ENCODE data around the gene NOL8.

NOL8 gene

GRCh38 chr9:92333282-92333634, 8.1 kb upstream of the NOL8 start:
- H3K4me1 ChIP-seq (ENCODE audit: insufficient read depth, low read length) = no peaks in the 10 kb centered on the region
- no peak overlapping the region for H3K9ac ChIP-seq (ENCODE audit: low read length)
- no peaks in the 10 kb centered on the region for H3K27me3 ChIP-seq (ENCODE audit: control insufficient read depth in 1 of 2, insufficient read depth in 2 of 2, low read length in 2 of 2)
- H3K4me3 ChIP-seq (ENCODE audit: low read depth in 1 of 2, low read length in 2 of 2) = no peak overlapping the region
- no peaks in the 10 kb centered on the region for H3K9me3 ChIP-seq (ENCODE audit: low read length)
- no peaks in the 10 kb centered on the region for H3K36me3 ChIP-seq (ENCODE audit: insufficient read depth, low read length)
- no peak overlapping the region for H3K27ac ChIP-seq (ENCODE audit: low read depth, low read length)

DNA sequence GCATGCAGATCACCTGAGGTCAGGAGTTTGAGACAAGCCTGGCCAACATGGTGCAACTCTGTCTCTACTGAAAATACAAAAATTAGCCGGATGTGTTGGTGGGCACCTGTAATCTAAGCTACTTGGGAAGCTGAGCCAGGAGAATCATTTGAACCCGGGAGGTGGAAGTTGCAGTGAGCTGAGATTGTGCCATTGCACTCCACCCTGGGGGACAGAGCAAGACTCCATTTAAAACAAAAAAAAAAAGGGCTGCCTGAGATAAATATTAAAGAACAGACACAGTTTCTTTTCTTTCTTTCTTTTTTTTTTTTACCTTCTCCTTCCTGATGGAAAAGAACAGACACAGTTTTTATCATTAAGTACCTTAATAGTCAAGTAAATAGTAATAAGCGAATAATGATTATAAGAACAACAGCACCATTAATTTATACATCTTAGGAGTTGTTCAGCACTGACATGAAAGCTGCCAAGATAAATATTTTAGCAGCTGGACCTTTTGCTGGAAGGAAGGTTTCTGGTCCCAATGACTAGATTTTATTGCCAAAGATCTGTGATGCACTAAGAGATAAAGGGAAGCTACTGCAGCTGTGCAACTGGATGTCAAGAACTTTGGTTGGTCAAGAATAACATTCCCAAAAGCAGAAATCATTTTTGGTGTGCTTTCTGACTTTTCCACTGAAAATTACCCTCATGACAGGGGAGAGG, 7.6 kb upstream of the NOL8 start:
- Histone ChIP-seq H3K36me3 (ENCODE audit: insufficient read depth, low read length) (no peaks in the 10 kb centered on the region), H3K27ac (ENCODE audit: low read depth, low read length) (no peak overlapping the region), H3K4me3 (ENCODE audit: low read depth in 1 of 2, low read length in 2 of 2) (no peak overlapping the region)

DNA sequence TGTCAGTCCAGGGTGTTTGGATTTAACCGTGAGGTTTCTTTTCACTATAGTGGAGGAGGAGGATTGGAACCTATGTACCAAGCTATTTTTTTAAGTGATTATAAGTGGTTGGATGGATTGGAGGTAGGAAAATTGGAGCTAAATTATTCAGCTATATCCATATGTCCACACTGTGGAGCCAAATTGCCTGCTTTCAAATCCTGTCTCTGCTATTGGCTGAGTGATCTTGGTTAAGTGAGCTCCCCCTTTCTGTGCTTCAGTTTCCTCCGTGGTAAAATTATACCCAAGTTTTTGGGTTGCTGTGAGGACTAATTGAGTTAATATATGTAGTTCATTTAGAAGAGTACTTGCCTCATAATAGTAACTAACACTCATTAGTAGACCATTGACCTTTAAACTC, 3.1 kb upstream of the NOL8 start:
- H3K4me3 ChIP-seq (ENCODE audit: low read depth in 1 of 2, low read length in 2 of 2) = no peak overlapping the region
- H3K9me3 ChIP-seq (ENCODE audit: low read length) = no peaks in the 10 kb centered on the region
- H3K9ac ChIP-seq (ENCODE audit: low read length) = no peak overlapping the region
- peaks cover 20% of the 10 kb centered on the region for H3K4me1 ChIP-seq (ENCODE audit: insufficient read depth, low read length)
- no peaks in the 10 kb centered on the region for H3K27me3 ChIP-seq (ENCODE audit: control insufficient read depth in 1 of 2, insufficient read depth in 2 of 2, low read length in 2 of 2)
- peaks cover under 1% of the 10 kb centered on the region for H3K36me3 ChIP-seq (ENCODE audit: insufficient read depth, low read length)
- H3K27ac ChIP-seq (ENCODE audit: low read depth, low read length) = no peak overlapping the region

More for the DNA sequence above, 7.6 kb upstream of the NOL8 start:
- H3K27me3 ChIP-seq (ENCODE audit: control insufficient read depth in 1 of 2, insufficient read depth in 2 of 2, low read length in 2 of 2) = no peaks in the 10 kb centered on the region
- no peaks in the 10 kb centered on the region for H3K4me1 ChIP-seq (ENCODE audit: insufficient read depth, low read length)
- H3K9ac ChIP-seq (ENCODE audit: low read length) = no peak overlapping the region
- no peaks in the 10 kb centered on the region for H3K9me3 ChIP-seq (ENCODE audit: low read length)

GRCh38 chr9:92327283-92327850, 2.2 kb upstream of the NOL8 start:
- Histone ChIP-seq H3K4me3 (ENCODE audit: low read depth in 1 of 2, low read length in 2 of 2) (no peak overlapping the region), H3K27me3 (ENCODE audit: control insufficient read depth in 1 of 2, insufficient read depth in 2 of 2, low read length in 2 of 2) (no peaks in the 10 kb centered on the region), H3K36me3 (ENCODE audit: insufficient read depth, low read length) (peaks cover 9% of the 10 kb centered on the region), H3K27ac (ENCODE audit: low read depth, low read length) (no peak overlapping the region), H3K4me1 (ENCODE audit: insufficient read depth, low read length) (peaks cover 20% of the 10 kb centered on the region), H3K9me3 (ENCODE audit: low read length) (no peaks in the 10 kb centered on the region), H3K9ac (ENCODE audit: low read length) (no peak overlapping the region)

- H3K4me1 ChIP-seq (ENCODE audit: insufficient read depth, low read length) = peaks cover 20% of the 10 kb centered on the region
- peak overlapping the region; percentile 72 to 98 for H3K4me3 ChIP-seq (ENCODE audit: low read depth in 1 of 2, low read length in 2 of 2)
- peak overlapping the region; percentile 99 for H3K27ac ChIP-seq (ENCODE audit: low read depth, low read length)
- H3K36me3 ChIP-seq (ENCODE audit: insufficient read depth, low read length) = peaks cover 19% of the 10 kb centered on the region
- peak overlapping the region; percentile 33 for H3K9ac ChIP-seq (ENCODE audit: low read length)
- H3K27me3 ChIP-seq (ENCODE audit: control insufficient read depth in 1 of 2, insufficient read depth in 2 of 2, low read length in 2 of 2) = no peaks in the 10 kb centered on the region
- H3K9me3 ChIP-seq (ENCODE audit: low read length) = no peaks in the 10 kb centered on the region
Measured at GRCh38 chr9:92325991-92326500, 896 bp upstream of the NOL8 start.

- no peaks in the 10 kb centered on the region for H3K27me3 ChIP-seq (ENCODE audit: control insufficient read depth in 1 of 2, insufficient read depth in 2 of 2, low read length in 2 of 2)
- peak overlapping the region; percentile 99 for H3K27ac ChIP-seq (ENCODE audit: low read depth, low read length)
- H3K4me3 ChIP-seq (ENCODE audit: low read depth in 1 of 2, low read length in 2 of 2) = peak overlapping the region; percentile 72 to 98
- peaks cover 20% of the 10 kb centered on the region for H3K4me1 ChIP-seq (ENCODE audit: insufficient read depth, low read length)
- H3K36me3 ChIP-seq (ENCODE audit: insufficient read depth, low read length) = peaks cover 27% of the 10 kb centered on the region
- H3K9me3 ChIP-seq (ENCODE audit: low read length) = no peaks in the 10 kb centered on the region
- H3K9ac ChIP-seq (ENCODE audit: low read length) = peak overlapping the region; percentile 33
Measured at GRCh38 chr9:92324889-92325268, 271 bp downstream of the NOL8 start.

DNA sequence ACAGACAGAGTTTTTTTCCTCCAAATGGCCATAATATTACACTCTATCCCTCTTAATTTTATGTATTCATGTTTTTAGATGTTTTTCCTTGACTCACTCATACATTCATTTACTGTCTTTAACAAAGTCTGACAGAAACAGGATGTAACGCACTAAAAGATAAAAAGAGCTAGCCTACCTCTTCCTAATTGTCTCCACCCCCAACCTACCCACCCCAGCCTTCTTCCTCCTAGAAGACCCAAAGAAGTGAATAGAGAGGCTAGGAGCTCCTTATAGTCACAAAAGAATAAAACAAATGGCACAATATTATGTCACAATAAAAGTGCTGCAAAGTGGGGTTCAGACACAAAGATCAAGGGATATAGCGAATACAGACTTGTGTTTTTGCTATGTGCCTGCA, 719 bp downstream of the NOL8 start:
- Histone ChIP-seq H3K9ac (ENCODE audit: low read length) (peak overlapping the region; percentile 33), H3K4me3 (ENCODE audit: low read depth in 1 of 2, low read length in 2 of 2) (peak overlapping the region; percentile 72 to 98), H3K36me3 (ENCODE audit: insufficient read depth, low read length) (peaks cover 28% of the 10 kb centered on the region), H3K27me3 (ENCODE audit: control insufficient read depth in 1 of 2, insufficient read depth in 2 of 2, low read length in 2 of 2) (no peaks in the 10 kb centered on the region), H3K9me3 (ENCODE audit: low read length) (no peaks in the 10 kb centered on the region), H3K4me1 (ENCODE audit: insufficient read depth, low read length) (peaks cover 20% of the 10 kb centered on the region), H3K27ac (ENCODE audit: low read depth, low read length) (peak overlapping the region; percentile 99)

DNA sequence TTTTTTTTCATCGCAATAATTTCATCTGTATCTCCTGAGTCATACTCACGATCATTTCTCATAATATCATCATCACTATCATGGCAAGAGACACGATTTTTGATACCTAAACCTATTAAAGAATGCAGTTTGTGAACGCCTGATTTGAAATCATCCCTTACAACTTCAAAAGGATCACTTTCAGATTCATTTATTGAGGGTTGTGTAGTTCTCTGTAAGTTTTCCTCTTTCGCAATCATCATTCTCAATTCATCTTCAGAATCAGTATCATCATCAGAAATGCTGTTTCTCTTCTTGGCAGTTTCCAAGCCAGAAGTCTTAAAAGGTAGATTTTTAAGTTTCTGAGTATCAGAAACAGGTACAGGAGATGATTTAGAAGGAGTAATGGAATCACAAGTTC, 9.7 kb downstream of the NOL8 start:
- no peaks in the 10 kb centered on the region for H3K9me3 ChIP-seq (ENCODE audit: low read length)
- H3K36me3 ChIP-seq (ENCODE audit: insufficient read depth, low read length) = peaks cover 54% of the 10 kb centered on the region
- no peak overlapping the region for H3K27ac ChIP-seq (ENCODE audit: low read depth, low read length)
- no peaks in the 10 kb centered on the region for H3K27me3 ChIP-seq (ENCODE audit: control insufficient read depth in 1 of 2, insufficient read depth in 2 of 2, low read length in 2 of 2)
- H3K4me1 ChIP-seq (ENCODE audit: insufficient read depth, low read length) = no peaks in the 10 kb centered on the region
- H3K9ac ChIP-seq (ENCODE audit: low read length) = no peak overlapping the region
- H3K4me3 ChIP-seq (ENCODE audit: low read depth in 1 of 2, low read length in 2 of 2) = no peak overlapping the region

DNA sequence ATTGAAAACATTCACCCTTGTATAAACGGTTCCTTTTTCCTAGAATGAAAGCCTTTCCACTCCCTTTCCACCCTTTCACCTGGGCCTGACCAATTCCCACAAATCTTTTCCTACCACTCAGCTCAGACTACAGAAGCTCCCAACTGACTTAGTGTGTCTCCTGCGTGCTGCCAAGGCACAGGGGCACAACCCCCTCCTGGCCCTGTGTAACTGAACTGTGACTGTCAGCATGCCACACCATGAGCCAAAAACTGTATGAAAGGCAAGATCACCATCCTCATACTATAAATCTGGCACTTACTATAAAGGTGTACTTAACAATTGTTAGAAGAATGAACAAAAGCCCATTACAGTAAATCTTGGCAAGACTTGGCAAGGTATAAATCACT, 11.5 kb downstream of the NOL8 start:
- no peaks in the 10 kb centered on the region for H3K4me1 ChIP-seq (ENCODE audit: insufficient read depth, low read length)
- peaks cover 66% of the 10 kb centered on the region for H3K36me3 ChIP-seq (ENCODE audit: insufficient read depth, low read length)
- H3K27me3 ChIP-seq (ENCODE audit: control insufficient read depth in 1 of 2, insufficient read depth in 2 of 2, low read length in 2 of 2) = no peaks in the 10 kb centered on the region
- no peak overlapping the region for H3K27ac ChIP-seq (ENCODE audit: low read depth, low read length)
- no peaks in the 10 kb centered on the region for H3K9me3 ChIP-seq (ENCODE audit: low read length)
- H3K4me3 ChIP-seq (ENCODE audit: low read depth in 1 of 2, low read length in 2 of 2) = no peak overlapping the region
- no peak overlapping the region for H3K9ac ChIP-seq (ENCODE audit: low read length)

DNA sequence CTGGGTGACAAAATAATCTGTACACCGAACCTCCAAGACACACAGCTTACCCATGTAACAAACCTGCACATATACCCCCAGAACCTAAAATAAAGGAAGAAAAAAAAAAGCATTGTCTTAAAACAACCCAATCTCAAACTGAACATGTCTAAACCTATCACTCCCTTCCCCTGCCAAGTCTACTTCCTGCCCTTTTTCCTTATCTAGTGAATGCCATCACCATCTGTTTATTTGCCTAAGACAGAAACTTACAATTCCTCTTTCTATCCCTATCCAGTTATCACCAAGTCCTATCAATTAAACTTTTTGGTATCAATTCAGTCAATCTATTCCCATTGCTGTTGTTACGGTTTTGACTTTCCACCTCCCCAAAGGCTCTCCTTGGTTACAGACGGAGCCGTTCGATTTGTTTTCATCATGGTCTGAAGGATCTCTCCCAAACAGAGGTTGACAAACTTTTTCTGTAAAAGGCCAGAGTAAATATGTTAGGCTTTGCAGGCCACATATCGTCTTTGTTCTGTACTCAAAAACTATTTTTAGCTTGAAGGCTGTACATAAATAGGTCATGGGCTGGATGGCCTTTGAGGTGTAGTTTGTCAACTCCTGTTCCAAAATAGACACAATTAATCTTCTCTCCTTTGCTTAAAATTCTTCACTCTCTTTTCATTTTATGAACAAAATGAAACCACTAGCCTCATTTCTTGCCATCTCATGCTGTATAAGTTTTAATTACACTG, 12.1 kb downstream of the NOL8 start:
- Histone ChIP-seq H3K9ac (ENCODE audit: low read length) (no peak overlapping the region), H3K27me3 (ENCODE audit: control insufficient read depth in 1 of 2, insufficient read depth in 2 of 2, low read length in 2 of 2) (no peaks in the 10 kb centered on the region), H3K9me3 (ENCODE audit: low read length) (no peaks in the 10 kb centered on the region), H3K36me3 (ENCODE audit: insufficient read depth, low read length) (peaks cover 72% of the 10 kb centered on the region), H3K4me3 (ENCODE audit: low read depth in 1 of 2, low read length in 2 of 2) (no peak overlapping the region), H3K27ac (ENCODE audit: low read depth, low read length) (no peak overlapping the region), H3K4me1 (ENCODE audit: insufficient read depth, low read length) (no peaks in the 10 kb centered on the region)

DNA sequence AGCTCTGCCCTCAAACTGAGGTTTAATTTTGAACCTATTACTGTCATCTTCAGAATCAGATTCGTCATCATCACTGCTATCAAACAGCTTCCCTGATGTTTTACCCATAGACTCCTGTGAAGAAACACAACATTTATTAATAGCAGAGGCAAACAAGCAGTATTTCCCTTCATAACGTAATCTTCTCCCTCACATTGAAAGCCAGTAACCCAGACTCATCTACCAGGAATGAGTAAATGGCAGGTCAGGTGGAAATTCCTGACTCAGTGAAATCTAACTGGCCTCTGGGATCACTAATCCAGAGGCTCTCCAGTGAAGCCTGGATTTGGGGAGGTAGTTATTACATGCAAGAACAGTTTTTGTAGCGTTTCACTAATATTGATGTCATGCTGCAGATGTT, 14.6 kb downstream of the NOL8 start:
- H3K4me3 ChIP-seq (ENCODE audit: low read depth in 1 of 2, low read length in 2 of 2) = no peak overlapping the region
- H3K9ac ChIP-seq (ENCODE audit: low read length) = no peak overlapping the region
- H3K9me3 ChIP-seq (ENCODE audit: low read length) = no peaks in the 10 kb centered on the region
- no peaks in the 10 kb centered on the region for H3K27me3 ChIP-seq (ENCODE audit: control insufficient read depth in 1 of 2, insufficient read depth in 2 of 2, low read length in 2 of 2)
- no peaks in the 10 kb centered on the region for H3K4me1 ChIP-seq (ENCODE audit: insufficient read depth, low read length)
- H3K36me3 ChIP-seq (ENCODE audit: insufficient read depth, low read length) = peaks cover 69% of the 10 kb centered on the region
- no peak overlapping the region for H3K27ac ChIP-seq (ENCODE audit: low read depth, low read length)
